ENCODE results near the gene LRMDA. TPM values are rescaled to one million over a fixed set of nuclear protein-coding genes. Genes with fewer than 3 reads are reported as not detected.
"Not testable (repeated sequence)": the region's sequence is repeated elsewhere in the genome, so short reads cannot be mapped to it uniquely, and the experiment has no call there.

LRMDA gene
- total RNA-seq, 2 experiments from 2014 or later = not detected

DNA sequence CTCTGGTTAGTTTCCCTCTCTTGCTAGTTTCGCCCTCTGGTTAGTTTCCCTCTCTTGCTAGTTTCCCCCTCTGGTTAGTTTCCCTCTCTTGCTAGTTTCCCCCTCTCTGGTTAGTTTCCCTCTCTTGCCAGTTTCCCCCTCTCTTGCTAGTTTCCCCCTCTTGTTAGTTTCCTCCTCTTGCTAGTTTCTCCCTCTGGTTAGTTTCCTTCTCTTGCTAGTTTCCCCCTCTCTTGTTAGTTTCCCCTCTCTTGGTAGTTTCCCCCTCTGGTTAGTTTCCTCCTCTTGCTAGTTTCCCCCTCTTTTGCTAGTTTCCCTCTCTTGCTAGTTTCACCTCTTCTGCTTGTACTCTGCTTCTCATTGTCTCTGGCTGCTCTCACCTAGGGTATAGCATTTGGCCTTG lies 613.8 kb downstream of the LRMDA start:
- POLR2A ChIA-PET = no interaction called here
- Mint-ChIP-seq H3K4me3 (no peak overlapping the region), H3K9me3 (no peaks in the 10 kb centered on the region), H3K4me1 (no peaks in the 10 kb centered on the region), H3K27ac (no peak overlapping the region), H3K36me3 (no peaks in the 10 kb centered on the region), H3K27me3 (no peaks in the 10 kb centered on the region)
- DNase-seq (no peak), ATAC-seq (ENCODE audit: low read depth) (no peak)

DNA sequence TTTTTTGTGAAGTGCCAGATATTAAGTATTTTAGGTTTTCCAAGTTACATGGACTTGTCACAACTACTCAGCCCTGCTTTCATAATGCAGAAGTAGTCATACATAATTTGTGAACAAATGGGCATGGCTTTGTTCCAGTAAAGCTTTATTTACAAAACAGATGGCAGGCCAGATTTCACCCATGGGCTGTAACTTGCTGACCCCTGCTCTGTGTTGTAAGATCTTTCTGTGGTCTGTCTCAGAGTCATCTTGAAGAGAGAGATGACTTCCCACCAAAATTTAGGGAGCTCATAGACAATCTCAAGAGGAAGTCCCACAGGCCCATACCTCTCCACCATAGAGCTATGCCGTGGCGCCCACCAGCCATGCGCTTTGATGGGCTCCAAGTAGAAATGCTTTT lies 616.1 kb downstream of the LRMDA start:
- POLR2A ChIA-PET = no interaction called here
- no peaks in the 10 kb centered on the region for H3K27me3 Mint-ChIP-seq
- H3K36me3 Mint-ChIP-seq = no peaks in the 10 kb centered on the region
- no peak overlapping the region for H3K27ac Mint-ChIP-seq
- DNase-seq (no peak), ATAC-seq (ENCODE audit: low read depth) (no peak)
- no peaks in the 10 kb centered on the region for H3K4me1 Mint-ChIP-seq
- H3K4me3 Mint-ChIP-seq = no peak overlapping the region
- H3K9me3 Mint-ChIP-seq = no peaks in the 10 kb centered on the region

DNA sequence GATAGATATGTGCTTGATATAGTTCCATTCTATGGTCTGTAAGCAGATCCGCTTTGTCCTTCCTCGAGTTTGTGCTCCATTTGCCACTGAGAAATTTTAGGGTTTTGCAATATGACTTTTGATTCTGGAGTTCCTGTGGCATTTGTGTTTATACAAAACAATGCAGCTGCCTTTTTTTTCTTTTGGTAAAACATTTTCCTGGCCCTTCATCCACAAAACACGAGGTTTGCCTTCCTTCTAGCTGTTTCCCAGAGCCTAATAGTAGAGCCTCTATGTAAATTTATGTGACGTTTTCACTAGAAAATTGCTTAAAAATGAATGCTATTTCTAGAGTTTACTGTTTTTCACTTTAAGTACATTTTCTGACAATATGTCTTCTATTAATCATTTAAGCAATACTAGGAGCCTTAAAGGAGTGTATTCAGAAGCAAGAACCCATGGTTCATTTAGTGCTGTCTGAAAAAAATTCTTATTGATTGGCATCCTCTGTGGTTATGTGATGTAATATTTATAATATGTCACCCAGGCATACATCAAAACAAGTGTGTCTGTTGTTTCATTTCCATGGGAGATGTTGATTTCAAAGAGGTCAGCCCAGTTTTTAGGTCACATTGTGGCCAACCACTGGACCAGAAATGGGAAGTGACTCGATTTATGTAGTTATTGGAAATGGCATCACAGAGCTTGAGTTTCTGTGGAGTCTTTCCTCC lies 618.3 kb downstream of the LRMDA start:
- H3K4me3 Mint-ChIP-seq = no peak overlapping the region
- no peaks in the 10 kb centered on the region for H3K4me1 Mint-ChIP-seq
- POLR2A ChIA-PET = no interaction called here
- H3K9me3 Mint-ChIP-seq = no peaks in the 10 kb centered on the region
- H3K27me3 Mint-ChIP-seq = no peaks in the 10 kb centered on the region
- no peak for ATAC-seq (ENCODE audit: low read depth)
- H3K36me3 Mint-ChIP-seq = no peaks in the 10 kb centered on the region
- no peak for DNase-seq
- no peak overlapping the region for H3K27ac Mint-ChIP-seq

- Mint-ChIP-seq H3K9me3 (no peaks in the 10 kb centered on the region), H3K4me3 (no peak overlapping the region), H3K27me3 (no peaks in the 10 kb centered on the region), H3K4me1 (no peaks in the 10 kb centered on the region), H3K36me3 (no peaks in the 10 kb centered on the region), H3K27ac (no peak overlapping the region)
- ATAC-seq (ENCODE audit: low read depth) = no peak
- POLR2A ChIA-PET = no interaction called here
- DNase-seq = no peak
Observed at GRCh38 chr10:76050291-76050625, 618.8 kb downstream of the LRMDA start.

DNA sequence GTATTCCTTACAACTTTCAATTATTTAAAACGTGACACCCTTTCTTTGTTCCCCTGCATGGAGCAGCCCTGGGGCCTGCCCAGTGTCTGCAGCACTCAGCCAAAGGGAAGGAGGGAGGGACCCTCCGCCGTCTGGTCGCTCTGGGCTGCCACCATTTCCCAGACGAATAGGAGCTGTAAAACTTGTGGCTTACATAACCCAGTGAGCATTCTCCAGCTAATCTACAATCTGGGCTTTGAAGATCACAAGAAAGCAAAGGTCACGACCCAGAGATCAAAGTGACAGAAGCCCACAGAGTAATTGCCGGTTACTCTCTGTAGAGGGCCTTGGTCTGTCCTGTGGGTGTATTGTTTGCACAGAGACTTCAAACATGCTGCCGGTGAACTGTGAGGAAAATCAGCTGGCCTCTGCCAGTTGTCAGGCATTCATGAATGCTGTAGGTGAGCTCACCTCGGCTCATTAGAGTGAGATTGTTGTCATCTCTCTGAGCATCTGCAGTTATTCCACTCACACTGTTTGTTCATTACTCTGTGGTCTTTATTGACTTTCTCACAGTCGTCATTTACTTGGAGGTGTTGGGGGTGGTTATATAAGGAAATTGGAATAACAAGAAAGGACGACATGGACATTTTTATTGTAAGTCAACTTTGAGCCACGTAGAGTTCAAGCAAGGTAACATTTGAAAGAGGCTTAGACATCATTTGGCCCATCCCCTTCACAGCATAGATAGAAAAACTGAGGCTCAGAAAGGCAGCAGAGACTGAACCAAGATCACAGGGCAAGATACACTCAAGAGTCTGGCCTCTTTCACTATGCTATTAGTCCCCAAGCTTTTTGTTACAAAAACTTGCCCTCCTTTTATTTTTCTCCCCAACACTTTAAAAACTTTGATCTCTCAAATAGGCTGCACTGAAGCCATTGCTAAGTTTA lies 619.8 kb downstream of the LRMDA start:
- POLR2A ChIA-PET = no interaction called here
- Mint-ChIP-seq H3K9me3 (no peaks in the 10 kb centered on the region), H3K4me3 (no peak overlapping the region), H3K4me1 (no peaks in the 10 kb centered on the region), H3K27ac (no peak overlapping the region), H3K36me3 (no peaks in the 10 kb centered on the region), H3K27me3 (no peaks in the 10 kb centered on the region)
- DNase-seq = no peak
- ATAC-seq (ENCODE audit: low read depth) = no peak

- Mint-ChIP-seq H3K27ac (no peak overlapping the region), H3K4me3 (no peak overlapping the region)
Observed at GRCh38 chr10:76052682-76053503, 621.5 kb downstream of the LRMDA start.

DNA sequence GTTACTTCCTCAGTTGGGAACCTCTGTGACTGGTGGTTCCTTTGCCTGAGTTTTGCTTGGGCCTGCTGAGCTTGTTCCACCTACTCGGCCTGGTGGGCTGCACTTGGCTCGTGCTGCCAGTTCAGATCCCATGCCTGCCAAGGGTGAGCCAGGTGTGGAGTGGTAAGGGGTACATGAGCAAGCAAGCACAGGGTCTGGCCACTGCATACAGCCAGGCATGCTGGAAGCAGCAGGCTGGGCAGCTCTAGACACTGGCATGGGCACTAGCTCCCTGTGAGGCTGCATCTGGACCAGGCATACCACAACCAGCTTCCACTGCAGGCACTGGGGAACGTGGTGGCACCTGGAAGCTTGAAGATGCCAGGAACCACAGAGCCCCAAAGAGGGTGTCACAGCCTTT lies 624.0 kb downstream of the LRMDA start:
- POLR2A ChIA-PET = no interaction called here
- Mint-ChIP-seq H3K27me3 (no peaks in the 10 kb centered on the region), H3K27ac (no peak overlapping the region), H3K36me3 (no peaks in the 10 kb centered on the region), H3K4me1 (no peaks in the 10 kb centered on the region), H3K4me3 (no peak overlapping the region), H3K9me3 (peaks cover 5% of the 10 kb centered on the region)
- DNase-seq = no peak
- no peak for ATAC-seq (ENCODE audit: low read depth)

More at GRCh38 chr10:76052682-76053503, 621.5 kb downstream of the LRMDA start:
- ATAC-seq (ENCODE audit: low read depth) (no peak), DNase-seq (no peak)
- POLR2A ChIA-PET = no interaction called here
- no peaks in the 10 kb centered on the region for H3K36me3 Mint-ChIP-seq
- H3K27me3 Mint-ChIP-seq = no peaks in the 10 kb centered on the region
- no peaks in the 10 kb centered on the region for H3K4me1 Mint-ChIP-seq
- peaks cover 5% of the 10 kb centered on the region for H3K9me3 Mint-ChIP-seq

DNA sequence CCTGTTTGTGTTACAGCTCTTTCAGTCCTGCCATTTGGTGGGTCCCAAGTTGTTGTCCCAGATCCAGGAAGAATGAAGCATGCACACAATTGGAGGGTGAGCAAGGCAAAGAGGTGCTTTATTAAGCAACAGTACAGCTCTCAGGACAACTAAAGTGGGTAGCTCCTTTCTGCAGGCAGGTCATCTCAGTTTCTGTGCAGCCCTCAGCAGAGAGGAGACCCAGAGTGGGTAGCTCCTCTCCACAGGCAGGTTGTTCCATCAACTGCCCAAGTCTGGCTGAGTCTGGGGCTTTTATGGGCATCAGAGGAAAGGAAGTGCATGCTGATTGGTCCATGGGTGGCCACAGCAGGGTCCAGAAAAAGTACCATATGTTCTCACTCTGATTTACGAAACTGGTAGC lies 624.5 kb downstream of the LRMDA start:
- ATAC-seq (ENCODE audit: low read depth) (no peak), DNase-seq (no peak)
- Mint-ChIP-seq H3K4me3 (no peak overlapping the region), H3K36me3 (no peaks in the 10 kb centered on the region), H3K27ac (no peak overlapping the region), H3K9me3 (peaks cover 5% of the 10 kb centered on the region), H3K27me3 (no peaks in the 10 kb centered on the region), H3K4me1 (no peaks in the 10 kb centered on the region)
- POLR2A ChIA-PET = no interaction called here

DNA sequence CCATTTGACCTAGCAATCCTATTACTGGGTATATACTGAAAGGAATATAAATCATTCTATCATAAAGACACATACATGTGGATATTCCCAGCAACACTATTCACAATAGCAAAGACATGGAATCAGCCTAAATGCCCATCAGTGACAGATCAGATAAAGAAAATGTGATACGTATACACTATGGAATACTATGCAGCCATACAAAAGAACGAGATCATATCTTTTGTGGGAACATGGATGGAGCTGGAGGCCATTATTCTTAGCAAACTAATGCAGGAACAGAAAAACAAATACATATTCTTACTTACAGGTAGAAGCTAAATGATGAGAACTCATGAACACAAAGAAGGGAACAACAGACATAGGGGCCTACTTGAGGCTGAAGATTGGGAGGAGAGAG lies 629.6 kb downstream of the LRMDA start:
- DNase-seq; ATAC-seq (ENCODE audit: low read depth); H3K9me3 Mint-ChIP-seq; POLR2A ChIA-PET; H3K27me3 Mint-ChIP-seq; H3K36me3 Mint-ChIP-seq; H3K4me3 Mint-ChIP-seq; H3K4me1 Mint-ChIP-seq; H3K27ac Mint-ChIP-seq: not testable (repeated sequence)

- H3K27ac Mint-ChIP-seq = no peak overlapping the region
- H3K4me1 Mint-ChIP-seq = no peaks in the 10 kb centered on the region
- H3K27me3 Mint-ChIP-seq = no peaks in the 10 kb centered on the region
- DNase-seq (no peak), ATAC-seq (ENCODE audit: low read depth) (no peak)
- no peak overlapping the region for H3K4me3 Mint-ChIP-seq
- no peaks in the 10 kb centered on the region for H3K9me3 Mint-ChIP-seq
- no peaks in the 10 kb centered on the region for H3K36me3 Mint-ChIP-seq
- POLR2A ChIA-PET = no interaction called here
Observed at GRCh38 chr10:76066457-76066856, 635.0 kb downstream of the LRMDA start.

GRCh38 chr10:76067447-76067846 lies 636.0 kb downstream of the LRMDA start:
- H3K27me3 Mint-ChIP-seq = no peaks in the 10 kb centered on the region
- no peaks in the 10 kb centered on the region for H3K9me3 Mint-ChIP-seq
- POLR2A ChIA-PET = no interaction called here
- no peak overlapping the region for H3K4me3 Mint-ChIP-seq
- H3K4me1 Mint-ChIP-seq = no peaks in the 10 kb centered on the region
- H3K27ac Mint-ChIP-seq = no peak overlapping the region
- ATAC-seq (ENCODE audit: low read depth) (no peak), DNase-seq (no peak)
- H3K36me3 Mint-ChIP-seq = no peaks in the 10 kb centered on the region

GRCh38 chr10:76068856-76069255 lies 637.4 kb downstream of the LRMDA start:
- ATAC-seq (ENCODE audit: low read depth) (no peak), DNase-seq (no peak)
- Mint-ChIP-seq H3K27me3 (no peaks in the 10 kb centered on the region), H3K27ac (no peak overlapping the region), H3K9me3 (no peaks in the 10 kb centered on the region), H3K36me3 (no peaks in the 10 kb centered on the region), H3K4me3 (no peak overlapping the region), H3K4me1 (no peaks in the 10 kb centered on the region)
- POLR2A ChIA-PET = no interaction called here

- DNase-seq (no peak), ATAC-seq (ENCODE audit: low read depth) (no peak)
- H3K4me3 Mint-ChIP-seq = no peak overlapping the region
- H3K27ac Mint-ChIP-seq = no peak overlapping the region
- no peaks in the 10 kb centered on the region for H3K27me3 Mint-ChIP-seq
- no peaks in the 10 kb centered on the region for H3K4me1 Mint-ChIP-seq
- no peaks in the 10 kb centered on the region for H3K9me3 Mint-ChIP-seq
- no peaks in the 10 kb centered on the region for H3K36me3 Mint-ChIP-seq
- POLR2A ChIA-PET = no interaction called here
Observed at GRCh38 chr10:76070916-76071315, 639.5 kb downstream of the LRMDA start.
